Thymus (tissue), 11 donors: ENCODE results near the gene PRKCA. TPM values are rescaled to one million over a fixed set of nuclear protein-coding genes. Genes with fewer than 3 reads are reported as not detected.
"Not testable (repeated sequence)": the region's sequence is repeated elsewhere in the genome, so short reads cannot be mapped to it uniquely, and the experiment has no call there.

ENCODE experiments used
- DNase-seq, 9 donors: peaks; one replicate each; pipeline ENCODE4 v3.0.0-alpha.2; 2013; ENCODE audit warnings: low spot score in 9 of 9, low read depth in 6 of 9, missing footprints in 1 of 9
- H3K27ac ChIP-seq, 2 donors: one replicate each; pipeline ENCODE4 v1.5.1; 2013; ENCODE audit warnings: control low read depth in 1 of 2, low read depth in 1 of 2, low read length in 1 of 2, mild to moderate bottlenecking in 1 of 2, moderate library complexity in 1 of 2
- H3K27me3 ChIP-seq, 2 donors: one replicate each; pipeline ENCODE4 v1.5.1; 2013; ENCODE audit warnings: low read length in 1 of 2; ENCODE audit not compliant: control insufficient read depth in 2 of 2, insufficient read depth in 1 of 2
- H3K36me3 ChIP-seq, 2 donors: one replicate each; pipeline ENCODE4 v1.5.1; 2013; ENCODE audit warnings: low read length in 1 of 2, mild to moderate bottlenecking in 1 of 2, moderate library complexity in 1 of 2; ENCODE audit not compliant: control insufficient read depth in 2 of 2, insufficient read depth in 2 of 2
- H3K4me1 ChIP-seq, 2 donors: one replicate each; pipeline ENCODE4 v1.5.1; 2013; ENCODE audit warnings: low read length in 2 of 2; ENCODE audit not compliant: control insufficient read depth in 2 of 2, insufficient read depth in 2 of 2
- H3K4me3 ChIP-seq, 2 donors: one replicate each; pipeline ENCODE4 v1.5.1; 2013; ENCODE audit warnings: low read length in 2 of 2, control low read depth in 1 of 2, mild to moderate bottlenecking in 1 of 2
- H3K9me3 ChIP-seq, 2 donors: one replicate each; pipeline ENCODE4 v1.5.1; 2013; ENCODE audit warnings: low read length in 1 of 2, mild to moderate bottlenecking in 1 of 2; ENCODE audit not compliant: control insufficient read depth in 2 of 2, insufficient read depth in 1 of 2
- WGBS: extraction: QIAGEN DNeasy Blood & Tissue Kit; methylation state at CpG from one replicate; pipeline ENCODE4 v1.1.7; 2013; 5-methylcytosine and 5-hydroxymethylcytosine counted together
- polyA plus RNA-seq: library from polyadenylated mRNA; stranded (reverse); fragments of 200-250 nt; gene quantifications from one replicate; pipeline ENCODE4 v1.2.3, GENCODE V29; 2013
- total RNA-seq: library from RNA; stranded (reverse); fragments of 120-200 nt; gene quantifications from one replicate; pipeline ENCODE4 v1.2.4, GENCODE V29; 2013
- donor health status: healthy.

Gene PRKCA
- total and polyA plus RNA-seq, 2 donors = 2.7 to 3.2 TPM

DNA sequence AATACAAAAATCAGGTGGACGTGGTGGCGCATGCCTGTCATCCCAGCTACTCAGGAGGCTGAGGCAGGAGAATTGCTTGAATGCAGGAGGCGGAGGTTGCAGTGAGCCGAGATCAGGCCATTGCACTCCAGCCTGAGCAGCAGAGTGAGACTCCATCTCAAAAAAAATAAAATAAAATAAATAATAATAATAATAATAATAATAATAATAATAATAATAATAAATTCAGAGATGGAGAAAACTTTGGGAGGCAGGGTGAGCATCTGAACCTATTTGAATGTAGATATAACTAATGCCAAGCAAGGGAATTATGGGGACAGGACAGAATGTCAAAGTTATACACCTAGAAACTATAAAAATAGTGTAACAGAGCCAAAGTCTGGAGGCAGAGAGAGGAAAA is 39.9 kb downstream of the PRKCA start:
- H3K4me3 ChIP-seq, H3K27ac ChIP-seq, H3K9me3 ChIP-seq, H3K4me1 ChIP-seq, H3K36me3 ChIP-seq, H3K27me3 ChIP-seq, DNase-seq: not testable (repeated sequence)
- 95% methylated on average over 4 of the region's 4 CpGs for WGBS

DNA sequence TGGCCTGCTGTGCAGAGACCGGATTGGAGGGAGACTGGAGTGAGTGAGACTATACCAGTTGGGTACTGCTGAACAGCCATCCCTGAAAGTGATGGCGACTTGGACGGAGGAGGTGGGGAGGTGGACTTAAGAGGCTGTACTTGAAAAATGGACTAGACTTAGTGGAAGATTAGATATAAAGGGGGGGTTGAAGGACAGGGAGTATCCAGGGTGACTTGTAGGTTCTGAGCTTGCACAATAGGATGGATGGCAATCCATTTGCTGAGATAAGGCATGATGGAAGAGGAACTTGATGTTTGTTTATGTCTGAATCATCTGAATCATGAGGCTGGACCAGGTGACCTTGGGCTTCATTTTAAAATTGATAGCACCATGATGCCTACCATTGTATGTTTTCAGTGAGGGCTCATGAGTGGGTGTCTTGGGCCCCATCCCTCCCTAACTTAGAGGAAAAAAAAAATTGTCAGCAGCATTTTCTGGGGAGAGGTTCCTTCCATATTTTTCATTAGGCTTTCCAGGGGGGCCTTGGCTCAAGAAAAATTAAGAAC is 41.2 kb downstream of the PRKCA start:
- H3K9me3 ChIP-seq = no peaks in the 10 kb centered on the region
- no peaks in the 10 kb centered on the region for H3K36me3 ChIP-seq
- H3K27ac ChIP-seq = no peak overlapping the region
- no peak for DNase-seq
- H3K4me1 ChIP-seq = peaks cover 0 to 3% of the 10 kb centered on the region in 2 donors
- no peaks in the 10 kb centered on the region for H3K27me3 ChIP-seq
- 93% methylated on average over 3 of the region's 3 CpGs for WGBS
- H3K4me3 ChIP-seq = no peak overlapping the region

DNA sequence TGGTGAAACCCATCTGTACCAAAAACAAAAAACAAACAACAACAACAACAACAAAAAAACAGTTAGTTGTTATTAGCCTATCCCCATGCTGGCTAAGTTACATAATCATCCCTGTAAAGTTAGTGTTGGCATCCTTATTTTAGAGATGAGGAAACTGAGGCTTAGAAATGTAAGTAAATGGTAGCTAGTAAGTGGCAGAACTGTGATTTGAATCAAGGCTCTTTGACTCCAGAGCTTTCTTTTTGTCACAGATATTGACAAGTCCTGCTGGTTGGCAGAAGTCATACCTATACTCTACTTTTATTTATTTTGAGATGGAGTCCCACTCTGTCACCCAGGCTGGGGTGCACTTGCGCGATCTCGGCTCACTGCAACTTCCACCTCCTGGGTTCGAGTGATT is 42.1 kb downstream of the PRKCA start:
- 100% methylated on average over 4 of the region's 4 CpGs for WGBS
- no peaks in the 10 kb centered on the region for H3K36me3 ChIP-seq
- no peak overlapping the region for H3K4me3 ChIP-seq
- no peaks in the 10 kb centered on the region for H3K9me3 ChIP-seq
- no peak overlapping the region for H3K27ac ChIP-seq
- peaks cover 0 to 3% of the 10 kb centered on the region in 2 donors for H3K4me1 ChIP-seq
- DNase-seq = no peak
- H3K27me3 ChIP-seq = no peaks in the 10 kb centered on the region

DNA sequence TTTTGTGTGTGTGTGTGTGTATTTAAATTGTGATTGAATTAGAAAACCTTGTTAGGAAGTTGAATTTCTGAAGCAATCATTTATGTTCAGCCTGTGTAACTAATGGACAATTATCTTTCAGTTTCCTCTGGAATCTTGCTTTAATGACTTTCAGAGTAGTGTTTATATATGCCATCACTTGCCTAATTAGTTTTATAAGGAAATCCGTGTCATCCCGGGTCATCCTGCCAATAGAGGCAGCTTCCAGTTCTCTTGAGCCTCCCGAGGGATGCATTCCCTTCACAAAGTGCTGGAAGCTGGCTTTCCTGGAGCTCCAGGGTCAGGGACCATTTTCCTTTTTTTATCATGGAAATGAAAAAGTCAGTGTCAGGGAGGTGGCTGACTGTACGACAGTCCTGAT is 42.9 kb downstream of the PRKCA start:
- WGBS = 93% methylated on average over 4 of the region's 4 CpGs
- no peak overlapping the region for H3K4me3 ChIP-seq
- no peak for DNase-seq
- H3K4me1 ChIP-seq = peaks cover 0 to 3% of the 10 kb centered on the region in 2 donors
- no peaks in the 10 kb centered on the region for H3K9me3 ChIP-seq
- H3K36me3 ChIP-seq = no peaks in the 10 kb centered on the region
- no peaks in the 10 kb centered on the region for H3K27me3 ChIP-seq
- H3K27ac ChIP-seq = no peak overlapping the region

DNA sequence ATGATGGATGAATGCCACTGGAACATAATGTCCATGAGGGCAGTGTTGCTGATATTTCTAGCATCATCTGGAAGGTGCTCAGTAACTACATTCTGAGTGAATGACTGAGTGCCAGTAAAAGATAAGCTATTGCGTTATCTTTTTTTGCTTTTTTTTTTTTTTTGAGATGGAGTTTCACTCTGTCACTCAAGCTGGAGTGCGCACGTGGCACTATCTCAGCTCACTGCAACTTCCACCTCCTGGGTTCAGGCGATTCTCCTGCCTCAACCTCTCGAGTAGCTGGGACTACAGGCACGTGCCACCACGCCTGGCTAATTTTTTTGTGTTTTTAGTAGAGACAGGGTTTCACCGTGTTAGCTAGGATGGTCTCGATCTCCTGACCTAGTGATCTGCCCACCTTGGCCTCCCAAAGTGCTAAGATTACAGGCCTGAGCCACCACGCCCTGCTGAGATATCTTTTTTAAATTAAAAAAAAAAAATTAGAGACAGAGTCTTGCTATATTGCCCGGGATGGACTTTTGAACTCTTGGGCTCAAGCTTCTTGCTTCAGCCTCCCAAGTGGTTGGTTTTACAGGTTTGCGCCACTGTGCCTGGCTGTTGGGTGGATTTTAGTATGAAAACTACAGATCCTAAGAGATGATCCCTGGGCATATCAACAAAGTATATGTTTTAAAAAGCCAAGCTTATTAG is 43.7 kb downstream of the PRKCA start:
- not testable (repeated sequence) for H3K4me1 ChIP-seq, H3K4me3 ChIP-seq, H3K36me3 ChIP-seq, DNase-seq, H3K27ac ChIP-seq, H3K9me3 ChIP-seq, H3K27me3 ChIP-seq
- 95% methylated on average over 12 of the region's 12 CpGs for WGBS

DNA sequence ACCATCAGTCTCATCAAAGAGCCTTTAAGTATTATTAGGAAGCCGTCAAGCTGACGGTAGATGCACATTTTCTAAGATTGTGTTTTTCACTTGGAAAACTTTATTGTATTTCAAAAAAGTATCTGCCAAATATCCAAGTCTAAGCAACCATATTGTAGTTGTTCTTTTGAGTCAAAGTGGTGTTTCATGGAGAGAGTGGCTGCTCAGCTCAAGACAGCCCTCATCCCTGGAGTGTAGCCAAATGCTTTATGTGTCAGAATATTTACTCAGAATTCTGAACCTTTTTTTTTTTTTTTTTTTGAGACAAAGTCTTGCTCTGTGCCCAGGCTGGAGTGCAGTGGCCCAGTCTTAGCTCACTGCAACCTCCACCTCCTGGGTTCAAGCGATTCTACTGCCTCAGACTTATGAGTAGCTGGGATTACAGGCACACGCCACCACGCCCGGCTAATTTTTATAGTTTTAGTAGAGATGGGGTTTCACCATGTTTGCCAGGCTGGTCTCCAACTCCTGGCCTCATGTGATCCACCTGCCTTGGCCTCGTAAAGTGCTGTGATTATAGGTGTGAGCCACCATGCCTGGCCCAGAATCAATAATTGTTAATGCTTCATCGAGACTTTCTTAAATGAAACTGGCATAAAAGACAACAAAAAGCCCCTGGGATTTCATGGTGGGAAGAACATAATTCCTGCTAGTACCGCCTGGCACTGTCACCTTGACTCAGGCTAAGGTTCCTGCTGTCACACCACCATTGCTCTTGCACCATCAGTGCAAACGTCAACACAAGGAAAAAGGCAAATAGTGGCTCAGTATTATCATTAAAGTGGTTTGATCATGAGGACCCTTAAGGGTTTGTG is 45.5 kb downstream of the PRKCA start:
- Histone ChIP-seq H3K4me1 (peaks cover 0 to 8% of the 10 kb centered on the region in 2 donors), H3K4me3 (no peak overlapping the region), H3K27ac (no peak overlapping the region), H3K36me3 (no peaks in the 10 kb centered on the region), H3K27me3 (no peaks in the 10 kb centered on the region), H3K9me3 (no peaks in the 10 kb centered on the region)
- 96% methylated on average over 10 of the region's 10 CpGs for WGBS
- DNase-seq = no peak

DNA sequence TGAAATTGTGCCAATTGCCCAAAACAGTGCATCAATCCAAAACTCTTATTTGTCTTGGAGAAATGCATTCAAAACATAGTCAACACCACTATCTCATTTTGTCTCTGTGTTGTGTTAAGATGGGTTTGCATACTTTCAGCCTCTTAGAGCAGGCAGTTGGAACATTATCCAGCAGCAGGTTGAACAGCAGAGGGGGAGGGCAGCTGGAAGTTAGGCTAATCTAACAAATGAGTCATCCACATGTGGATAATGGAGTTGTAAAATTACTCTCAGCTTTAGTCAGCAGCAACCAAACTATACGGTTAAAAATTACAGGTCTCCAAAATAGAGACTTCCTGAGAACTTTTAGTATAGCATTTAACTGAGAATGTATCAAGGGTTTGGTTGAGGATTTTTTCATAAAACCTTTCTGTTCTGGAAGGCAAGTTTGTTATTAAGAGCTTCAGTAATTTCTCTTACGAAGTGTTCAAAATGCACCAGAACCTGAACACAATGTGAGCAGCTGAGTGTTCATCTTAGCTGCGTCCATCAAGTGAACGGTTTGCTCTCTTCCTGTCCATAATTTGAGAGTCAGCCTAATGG is 46.3 kb downstream of the PRKCA start:
- H3K4me1 ChIP-seq = peaks cover 0 to 8% of the 10 kb centered on the region in 2 donors
- H3K36me3 ChIP-seq = no peaks in the 10 kb centered on the region
- no peak for DNase-seq
- H3K27me3 ChIP-seq = no peaks in the 10 kb centered on the region
- H3K4me3 ChIP-seq = no peak overlapping the region
- no peaks in the 10 kb centered on the region for H3K9me3 ChIP-seq
- no peak overlapping the region for H3K27ac ChIP-seq
- WGBS = 91% methylated on average over 4 of the region's 4 CpGs

DNA sequence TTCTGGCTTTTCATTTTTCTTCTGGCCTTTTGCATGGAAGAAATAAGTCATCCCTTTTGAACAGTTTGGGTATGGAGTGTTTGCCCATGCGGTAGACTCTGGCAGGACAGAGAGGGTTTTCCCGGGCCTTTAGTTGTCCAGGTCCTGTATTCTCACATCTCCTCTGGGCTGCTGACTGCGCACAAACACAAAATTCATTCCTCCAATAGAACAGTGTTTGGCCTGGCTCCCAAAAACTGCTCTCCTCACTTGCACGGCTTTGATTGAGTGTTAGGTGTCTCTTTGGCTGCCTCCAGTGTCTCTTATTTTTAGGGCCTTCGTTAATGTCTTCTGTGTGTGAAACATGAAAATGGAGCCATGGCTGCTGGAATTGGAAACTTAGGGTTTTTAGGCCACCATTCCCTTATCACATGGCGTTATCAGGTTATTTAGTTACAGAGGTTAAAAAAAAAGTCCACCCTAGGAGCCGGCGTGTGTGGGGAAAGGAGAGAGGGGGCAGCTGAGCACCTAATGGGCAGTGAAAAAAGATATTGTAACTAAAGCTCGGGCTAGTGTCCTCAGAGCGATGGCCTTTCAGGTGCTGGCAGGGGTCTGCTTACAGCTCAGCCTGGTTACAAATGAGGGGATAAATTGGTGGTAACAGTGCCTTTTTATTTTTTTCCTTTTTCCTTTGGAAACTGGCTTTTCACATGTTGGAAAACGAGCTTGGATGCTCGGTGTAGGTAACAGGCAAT is 47.3 kb downstream of the PRKCA start:
- Histone ChIP-seq H3K36me3 (no peaks in the 10 kb centered on the region), H3K4me1 (peaks cover 0 to 8% of the 10 kb centered on the region in 2 donors), H3K27ac (peak overlapping the region in 1 of 2 donors; percentile 5), H3K4me3 (no peak overlapping the region), H3K27me3 (no peaks in the 10 kb centered on the region), H3K9me3 (no peaks in the 10 kb centered on the region)
- whole genome bisulfite sequencing = 91% methylated on average over 12 of the region's 12 CpGs
- DNase-seq = no peak
